B cell (primary cell): ENCODE data around the gene EYS. TPM values are rescaled to one million over a fixed set of nuclear protein-coding genes. Genes with fewer than 3 reads are reported as not detected.

ENCODE experiments used
- ATAC-seq: fragments of 200-7000 bp; cut with Tn5 transposase; one replicate; pipeline ENCODE4 v1.10.0; 2021; ENCODE audit warnings: low read depth, mild to moderate bottlenecking, moderate number of reproducible peaks, moderate library complexity
- CTCF ChIA-PET: fragments of 350-600 bp; sonication (Branson Sonifier 250); formaldehyde crosslinking; loops from one replicate; lab custom pipeline; 2021; ENCODE audit warnings: antibody characterized with exemption, inconsistent platforms; lab: Charles Lee
- POLR2A ChIA-PET: fragments of 350-600 bp; sonication (Branson Sonifier 250); formaldehyde crosslinking; loops from one replicate; lab custom pipeline; 2021; ENCODE audit warnings: antibody characterized with exemption; lab: Charles Lee
- DNase-seq: peaks from one replicate; pipeline ENCODE4 v3.0.0; 2013
- H2AFZ ChIP-seq: 2 replicates; pipeline ENCODE4 v1.6.1; 2012; ENCODE audit warnings: mild to moderate bottlenecking, low read depth, low read length; ENCODE audit not compliant: insufficient read depth, poor library complexity, severe bottlenecking
- H3K27ac ChIP-seq, 2 donors: 1 replicate in 1 of 2; 2 replicates in 1 of 2; pipeline ENCODE4 v1.5.1; 2012 to 2013; ENCODE audit warnings: low read length in 2 of 2, mild to moderate bottlenecking in 2 of 2, moderate library complexity in 1 of 2
- H3K27me3 ChIP-seq, 4 experiments: fragments of 200-600 bp in 1 of 4; sonication (generic) in 1 of 4; replicated peaks in 1 of 4; 1 replicate in 2 of 4; 2 replicates in 2 of 4; pipeline versions ENCODE4 v1.6.1 to v1.7.0; 2013 to 2016; ENCODE audit warnings: low read length in 3 of 4, mild to moderate bottlenecking in 2 of 4, mixed read lengths in 1 of 4, moderate library complexity in 1 of 4; ENCODE audit not compliant: insufficient read depth in 4 of 4, control insufficient read depth in 3 of 4; ENCODE audit errors: control extremely low read depth in 1 of 4
- H3K36me3 ChIP-seq, 2 experiments: replicated peaks in 1 of 2; 1 replicate in 1 of 2; 2 replicates in 1 of 2; pipeline versions ENCODE4 v1.6.1 to v1.7.1; 2013; ENCODE audit warnings: low read length in 1 of 2; ENCODE audit not compliant: insufficient read depth in 2 of 2, control insufficient read depth in 1 of 2; ENCODE audit errors: control extremely low read depth in 1 of 2, extremely low read depth in 1 of 2
- H3K4me1 ChIP-seq, 2 donors: fragments of 200-600 bp in 1 of 2; sonication (generic) in 1 of 2; 1 replicate in 1 of 2; 2 replicates in 1 of 2; pipeline versions ENCODE4 v1.5.1 to v1.6.1; 2013 to 2017; ENCODE audit warnings: low read length in 2 of 2; ENCODE audit not compliant: control insufficient read depth in 2 of 2, insufficient read depth in 2 of 2
- H3K4me2 ChIP-seq: replicated peaks from 2 replicates; pipeline ENCODE3; 2012; ENCODE audit warnings: mild to moderate bottlenecking, low read depth, low read length; ENCODE audit not compliant: poor library complexity, severe bottlenecking
- H3K4me3 ChIP-seq, 5 experiments: fragments of 200-600 bp in 1 of 5; sonication (generic) in 1 of 5; 1 replicate in 3 of 5; 2 replicates in 2 of 5; pipeline versions ENCODE4 v1.5.1 to v1.7.0; 2011 to 2016; ENCODE audit warnings: low read length in 4 of 5, mild to moderate bottlenecking in 4 of 5, low read depth in 2 of 5, control low read depth in 1 of 5, moderate library complexity in 1 of 5; ENCODE audit not compliant: insufficient read depth in 1 of 5; ENCODE audit errors: control extremely low read depth in 1 of 5, extremely low read depth in 1 of 5
- H3K79me2 ChIP-seq: fragments of 200-600 bp; sonication (generic); one replicate; pipeline ENCODE4 v1.6.0; 2016; ENCODE audit warnings: low read length; ENCODE audit not compliant: control insufficient read depth, insufficient read depth
- H3K9ac ChIP-seq: fragments of 200-600 bp; sonication (generic); 2 replicates; pipeline ENCODE4 v1.6.1; 2017; ENCODE audit warnings: mild to moderate bottlenecking, low read length, moderate library complexity
- H3K9me3 ChIP-seq, 3 donors: one replicate each; pipeline versions ENCODE4 v1.6.1 to v1.7.1; 2013; ENCODE audit warnings: low read length in 2 of 3; ENCODE audit not compliant: control insufficient read depth in 2 of 3, insufficient read depth in 1 of 3; ENCODE audit errors: control extremely low read depth in 1 of 3
- H4K20me1 ChIP-seq: 2 replicates; pipeline ENCODE4 v1.6.0; 2012; ENCODE audit warnings: mild to moderate bottlenecking, low read length; ENCODE audit not compliant: insufficient read depth, control insufficient read depth, poor library complexity, severe bottlenecking
- H3K27ac Mint-ChIP-seq: one replicate; pipeline ENCODE4 v1.8.0; 2021; ENCODE audit warnings: mixed read lengths
- H3K27me3 Mint-ChIP-seq: one replicate; pipeline ENCODE4 v1.8.0; 2021; ENCODE audit warnings: mixed read lengths
- H3K4me1 Mint-ChIP-seq: one replicate; pipeline ENCODE4 v1.8.0; 2021; ENCODE audit warnings: mixed read lengths
- H3K4me3 Mint-ChIP-seq: one replicate; pipeline ENCODE4 v1.8.0; 2021; ENCODE audit warnings: mixed read lengths
- H3K9me3 Mint-ChIP-seq: one replicate; pipeline ENCODE4 v1.8.0; 2022; ENCODE audit warnings: mixed read lengths; ENCODE audit not compliant: insufficient read depth
- EZH2 ChIP-seq: IDR thresholded peaks from 2 replicates; pipeline ENCODE4 v1.6.1; 2012; ENCODE audit warnings: borderline replicate concordance, low read depth, mild to moderate bottlenecking, moderate library complexity, low read length; ENCODE audit not compliant: insufficient read depth, poor library complexity, severe bottlenecking
- WGBS: methylation state at CpG from one replicate; pipeline ENCODE4 v1.1.5; 2013; ENCODE audit warnings: missing lambda C conversion rate; ENCODE audit not compliant: insufficient coverage; 5-methylcytosine and 5-hydroxymethylcytosine counted together
- intact Hi-C: fragments of 100-400 bp; cut with micrococcal nuclease; formaldehyde crosslinking; loops from one replicate; pipeline ENCODE4 v1.10.0; 2022
- polyA plus RNA-seq: library from polyadenylated mRNA; depleted of rRNA; stranded (reverse); fragments of >200 nt; gene quantifications from 2 replicates; pipeline ENCODE4 v1.2.3, GENCODE V29; 2012
- total RNA-seq, 2 donors: library from RNA; stranded (reverse); fragments of 120-200 nt in 1 of 2; gene quantifications; 1 replicate in 1 of 2; 2 replicates in 1 of 2; pipeline versions ENCODE4 v1.2.3 to v1.2.4, GENCODE V29; 2013 to 2022
- TF ChIP-seq, protein P1 (sequence below): fragments of 200-600 bp; IDR thresholded peaks from one replicate; pipeline ENCODE4 v1.8.0; 2022; ENCODE audit warnings: antibody characterized with exemption, mild to moderate bottlenecking

EYS gene
- total and polyA plus RNA-seq, 2 donors (not counting 1 experiment from before 2014, with no cell fraction given): not detected

DNA sequence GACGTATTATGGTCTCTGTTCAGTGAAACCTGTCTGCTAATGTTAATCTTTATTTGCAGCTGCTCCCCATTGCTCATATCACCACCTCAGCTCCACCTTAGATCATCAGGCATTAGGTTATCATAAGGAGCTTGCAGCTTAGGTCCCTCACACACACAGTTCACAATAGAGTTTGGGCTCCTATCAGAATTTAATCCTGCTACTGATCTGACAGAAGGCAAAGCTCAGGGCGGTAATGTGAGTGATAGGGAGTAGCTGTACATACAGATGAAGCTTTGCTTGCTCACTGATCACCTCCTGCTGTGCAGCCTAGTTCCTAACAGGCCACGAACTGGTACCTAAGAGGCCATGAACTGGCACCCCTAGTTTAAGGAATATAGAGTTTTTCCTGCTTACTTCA is 989.7 kb downstream of the EYS start:
- no peaks in the 10 kb centered on the region for H3K27me3 Mint-ChIP-seq
- H2AFZ ChIP-seq: no peak overlapping the region
- TF ChIP-seq EZH2: no peak
- DNase-seq (no peak), ATAC-seq (no peak)
- no peak overlapping the region for H3K4me3 Mint-ChIP-seq
- no peak overlapping the region for H3K27ac Mint-ChIP-seq
- H3K27me3 ChIP-seq: no peaks in the 10 kb centered on the region
- WGBS: 100% methylated on average over 1 of the region's 3 CpGs
- H3K79me2 ChIP-seq: no peaks in the 10 kb centered on the region
- no peaks in the 10 kb centered on the region for H3K4me1 Mint-ChIP-seq
- ChIA-PET POLR2A (no interaction called here), CTCF (no interaction called here)
- no peak overlapping the region for H3K27ac ChIP-seq
- no peak overlapping the region for H3K4me2 ChIP-seq
- H3K9me3 Mint-ChIP-seq: peaks cover 3% of the 10 kb centered on the region
- intact Hi-C loops: no loop called here
- H4K20me1 ChIP-seq: no peaks in the 10 kb centered on the region
- no peaks in the 10 kb centered on the region for H3K4me1 ChIP-seq
- H3K9ac ChIP-seq: no peak overlapping the region
- no peak overlapping the region for H3K4me3 ChIP-seq
- H3K9me3 ChIP-seq: no peaks in the 10 kb centered on the region
- no peaks in the 10 kb centered on the region for H3K36me3 ChIP-seq

DNA sequence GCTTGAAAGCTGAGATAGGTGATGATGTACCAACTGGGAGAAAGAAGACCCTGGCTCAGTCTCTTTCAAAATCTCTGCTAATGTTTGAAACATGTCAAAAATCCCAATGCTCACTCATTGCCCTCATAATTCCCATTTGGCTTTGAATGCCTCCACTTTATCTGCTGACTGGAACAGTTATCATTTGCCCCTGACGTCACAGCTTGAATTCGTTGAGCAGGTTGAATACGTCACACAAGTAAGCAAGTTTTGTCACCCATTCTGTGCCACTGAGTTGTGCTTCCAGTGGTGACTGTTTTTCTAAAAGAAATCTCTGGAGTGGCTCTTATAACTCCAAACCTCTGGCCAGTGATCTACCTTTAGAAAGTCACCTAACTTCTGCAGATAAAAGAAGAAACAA is 991.4 kb downstream of the EYS start:
- ATAC-seq (no peak), DNase-seq (no peak)
- Histone ChIP-seq H3K27me3 (no peaks in the 10 kb centered on the region), H2AFZ (no peak overlapping the region), H3K9ac (no peak overlapping the region), H3K4me1 (no peaks in the 10 kb centered on the region), H4K20me1 (no peaks in the 10 kb centered on the region), H3K4me3 (no peak overlapping the region), H3K27ac (no peak overlapping the region), H3K9me3 (no peaks in the 10 kb centered on the region), H3K79me2 (no peaks in the 10 kb centered on the region), H3K36me3 (no peaks in the 10 kb centered on the region), H3K4me2 (no peak overlapping the region)
- TF ChIP-seq, protein P1, sequence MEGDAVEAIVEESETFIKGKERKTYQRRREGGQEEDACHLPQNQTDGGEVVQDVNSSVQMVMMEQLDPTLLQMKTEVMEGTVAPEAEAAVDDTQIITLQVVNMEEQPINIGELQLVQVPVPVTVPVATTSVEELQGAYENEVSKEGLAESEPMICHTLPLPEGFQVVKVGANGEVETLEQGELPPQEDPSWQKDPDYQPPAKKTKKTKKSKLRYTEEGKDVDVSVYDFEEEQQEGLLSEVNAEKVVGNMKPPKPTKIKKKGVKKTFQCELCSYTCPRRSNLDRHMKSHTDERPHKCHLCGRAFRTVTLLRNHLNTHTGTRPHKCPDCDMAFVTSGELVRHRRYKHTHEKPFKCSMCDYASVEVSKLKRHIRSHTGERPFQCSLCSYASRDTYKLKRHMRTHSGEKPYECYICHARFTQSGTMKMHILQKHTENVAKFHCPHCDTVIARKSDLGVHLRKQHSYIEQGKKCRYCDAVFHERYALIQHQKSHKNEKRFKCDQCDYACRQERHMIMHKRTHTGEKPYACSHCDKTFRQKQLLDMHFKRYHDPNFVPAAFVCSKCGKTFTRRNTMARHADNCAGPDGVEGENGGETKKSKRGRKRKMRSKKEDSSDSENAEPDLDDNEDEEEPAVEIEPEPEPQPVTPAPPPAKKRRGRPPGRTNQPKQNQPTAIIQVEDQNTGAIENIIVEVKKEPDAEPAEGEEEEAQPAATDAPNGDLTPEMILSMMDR: no peak
- no peak for TF ChIP-seq EZH2
- intact Hi-C loops: no loop called here
- POLR2A ChIA-PET: no interaction called here
- no peak overlapping the region for H3K27ac Mint-ChIP-seq
- CTCF ChIA-PET: no interaction called here
- H3K27me3 Mint-ChIP-seq: no peaks in the 10 kb centered on the region
- H3K9me3 Mint-ChIP-seq: no peaks in the 10 kb centered on the region
- no peak overlapping the region for H3K4me3 Mint-ChIP-seq
- WGBS: 91% methylated on average over 3 of the region's 3 CpGs
- H3K4me1 Mint-ChIP-seq: no peaks in the 10 kb centered on the region
